H1 (cell line): ENCODE results near the gene ABLIM1. TPM values are rescaled to one million over a fixed set of nuclear protein-coding genes. Genes with fewer than 3 reads are reported as not detected.

Source experiments
- CBX8 ChIP-seq: fragments of 300-800, 300-1000 bp; sonication (generic); IDR thresholded peaks from 2 replicates; pipeline ENCODE4 v1.7.1; 2016; ENCODE audit warnings: low read depth, low read length, borderline replicate concordance
- CHD1 ChIP-seq: IDR thresholded peaks from 2 replicates; pipeline ENCODE4 v1.6.1; 2012; ENCODE audit warnings: low read depth, low read length, improper control_type of control experiment
- GABPA ChIP-seq: IDR thresholded peaks from 2 replicates; pipeline ENCODE4 v1.6.1; 2011; ENCODE audit warnings: mild to moderate bottlenecking, low read length, moderate library complexity, borderline replicate concordance; ENCODE audit not compliant: insufficient read depth
- NANOG ChIP-seq: IDR thresholded peaks from 2 replicates; pipeline ENCODE4 v1.6.1; 2011; ENCODE audit warnings: low read length, low read depth, mild to moderate bottlenecking, inconsistent platforms; ENCODE audit not compliant: insufficient read depth, poor library complexity, severe bottlenecking
- POLR2AphosphoS5 ChIP-seq: IDR thresholded peaks from 2 replicates; pipeline ENCODE4 v1.6.1; 2011; ENCODE audit warnings: low read depth, low read length
- RBBP5 ChIP-seq: IDR thresholded peaks from 2 replicates; pipeline ENCODE4 v1.7.1; 2012; ENCODE audit warnings: low read depth, mild to moderate bottlenecking, inconsistent platforms, low read length, moderate library complexity, borderline replicate concordance
- RFX5 ChIP-seq: IDR thresholded peaks from 2 replicates; pipeline ENCODE4 v1.6.1; 2011; ENCODE audit warnings: low read depth, low read length, improper control_type of control experiment, borderline replicate concordance
- polyA plus RNA-seq, 7 experiments: library from polyadenylated mRNA; depleted of rRNA in 3 of 7; stranded (reverse) in 5 of 7; unstranded in 2 of 7; fragments of >200 nt in 5 of 7; fragments of 200-250 nt in 2 of 7; gene quantifications; 1 replicate in 5 of 7; 2 replicates in 1 of 7; 4 replicates in 1 of 7; pipeline versions ENCODE4 v1.2.1 to v1.2.3, GENCODE V29; 2011 to 2013; ENCODE audit warnings: missing spikeins in 2 of 7, mixed read lengths in 2 of 7
- total RNA-seq: library from RNA; stranded (reverse); fragmentation: NEBNext Ultra II Directional; extraction: Animal tissue kit (Norgen Biotek cat#: 25700); gene quantifications from 2 replicates; pipeline ENCODE4 v1.2.1, GENCODE V29; 2021
- TF ChIP-seq, protein P1 (sequence below): IDR thresholded peaks from 2 replicates; pipeline ENCODE4 v1.6.1; 2011; ENCODE audit warnings: low read depth, mild to moderate bottlenecking, low read length; ENCODE audit not compliant: insufficient read depth
- TF ChIP-seq, protein P2 (sequence below): IDR thresholded peaks from 2 replicates; pipeline ENCODE4 v1.6.1; 2012; ENCODE audit warnings: low read length, inconsistent platforms

Gene ABLIM1
- total and polyA plus RNA-seq, 2 of the 8 experiments (the other 6 are each of a cell fraction or from before 2014, with no cell fraction given): 51.2 to 51.7 TPM

DNA sequence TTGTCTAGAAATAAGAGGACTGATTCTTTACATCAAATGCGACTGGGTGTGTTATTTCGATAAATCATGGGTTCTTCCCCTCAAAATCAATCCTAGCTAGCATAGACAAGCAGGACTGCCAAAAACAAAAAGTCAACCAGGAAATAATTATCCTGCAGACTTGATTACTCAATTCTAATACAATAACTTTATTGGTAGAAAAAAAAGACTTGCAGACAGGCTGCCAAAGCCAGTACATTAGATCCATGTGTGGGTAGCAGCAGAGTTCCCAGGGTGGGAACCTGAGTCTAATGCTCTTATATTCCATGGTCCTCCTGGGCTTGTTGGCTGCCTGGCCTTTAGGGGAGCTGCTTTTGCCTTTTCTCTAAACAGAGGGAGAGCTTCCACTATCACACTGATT lies 261.6 kb downstream of the ABLIM1 start (continued):
- TF ChIP-seq, protein P1, sequence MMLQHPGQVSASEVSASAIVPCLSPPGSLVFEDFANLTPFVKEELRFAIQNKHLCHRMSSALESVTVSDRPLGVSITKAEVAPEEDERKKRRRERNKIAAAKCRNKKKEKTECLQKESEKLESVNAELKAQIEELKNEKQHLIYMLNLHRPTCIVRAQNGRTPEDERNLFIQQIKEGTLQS: no peak
- TF ChIP-seq POLR2AphosphoS5: no peak
- no peak for TF ChIP-seq RBBP5
- no peak for TF ChIP-seq CBX8
- TF ChIP-seq RFX5: no peak
- no peak for TF ChIP-seq GABPA
- no peak for TF ChIP-seq CHD1
- no peak for TF ChIP-seq NANOG
- TF ChIP-seq, protein P2, sequence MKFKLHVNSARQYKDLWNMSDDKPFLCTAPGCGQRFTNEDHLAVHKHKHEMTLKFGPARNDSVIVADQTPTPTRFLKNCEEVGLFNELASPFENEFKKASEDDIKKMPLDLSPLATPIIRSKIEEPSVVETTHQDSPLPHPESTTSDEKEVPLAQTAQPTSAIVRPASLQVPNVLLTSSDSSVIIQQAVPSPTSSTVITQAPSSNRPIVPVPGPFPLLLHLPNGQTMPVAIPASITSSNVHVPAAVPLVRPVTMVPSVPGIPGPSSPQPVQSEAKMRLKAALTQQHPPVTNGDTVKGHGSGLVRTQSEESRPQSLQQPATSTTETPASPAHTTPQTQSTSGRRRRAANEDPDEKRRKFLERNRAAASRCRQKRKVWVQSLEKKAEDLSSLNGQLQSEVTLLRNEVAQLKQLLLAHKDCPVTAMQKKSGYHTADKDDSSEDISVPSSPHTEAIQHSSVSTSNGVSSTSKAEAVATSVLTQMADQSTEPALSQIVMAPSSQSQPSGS: no peak
